Hypothalamus (tissue), 51 donors: ENCODE measurements around the gene KCP.

Experiments used
- DNase-seq, 51 donors: peaks; one replicate each; lab custom pipeline; 2025; lab: John Stamatoyannopoulos, UW

The KCP gene

GRCh38 chr7:128908750-128909624 lies 1.5 kb downstream of the KCP start:
- DNase-seq = no peak

- no peak for DNase-seq
These were observed 3.5 kb downstream of the KCP start for GRCh38 chr7:128906766-128907559.

- DNase-seq = no peak
These were observed 4.3 kb downstream of the KCP start for GRCh38 chr7:128906001-128906765.

GRCh38 chr7:128904381-128905197 lies 5.9 kb downstream of the KCP start:
- peak in 1 of 51 donors; percentile 3 for DNase-seq

- no peak for DNase-seq
These were observed 6.7 kb downstream of the KCP start for GRCh38 chr7:128903621-128904361.

- DNase-seq = no peak
These were observed 7.5 kb downstream of the KCP start for GRCh38 chr7:128902761-128903585.

GRCh38 chr7:128900237-128900636 lies 10.3 kb downstream of the KCP start:
- no peak for DNase-seq

- no peak for DNase-seq
These were observed 11.1 kb downstream of the KCP start for GRCh38 chr7:128899392-128899791.

- DNase-seq = no peak
These were observed 15.2 kb downstream of the KCP start for GRCh38 chr7:128895320-128895719.

- no peak for DNase-seq
These were observed 16.4 kb downstream of the KCP start for GRCh38 chr7:128894101-128894440.

- no peak for DNase-seq
These were observed 17.0 kb downstream of the KCP start for GRCh38 chr7:128893251-128894100.

- no peak for DNase-seq
These were observed 17.8 kb downstream of the KCP start for GRCh38 chr7:128892521-128893250.

GRCh38 chr7:128891942-128892269 lies 18.6 kb downstream of the KCP start:
- no peak for DNase-seq

- no peak for DNase-seq
These were observed 19.2 kb downstream of the KCP start for GRCh38 chr7:128891110-128891941.

- no peak for DNase-seq
These were observed 20.0 kb downstream of the KCP start for GRCh38 chr7:128890306-128891109.
